Caco-2 (cell line): ENCODE results near the gene CST7. TPM values are rescaled to one million over a fixed set of nuclear protein-coding genes. Genes with fewer than 3 reads are reported as not detected.

Source experiments
- BruUV-seq: library from RNA; stranded (reverse); fragments of 400-500 nt; replicated peaks from 2 replicates; lab custom pipeline; 2021; lab: Mats Ljungman, UMichigan
- CTCF ChIA-PET: fragments of 300-600 bp; sonication (Branson Sonifier 250); formaldehyde crosslinking; loops from one replicate; lab custom pipeline; 2022; ENCODE audit warnings: antibody characterized with exemption; lab: Charles Lee
- POLR2A ChIA-PET: fragments of 300-600 bp; sonication (Branson Sonifier 250); formaldehyde crosslinking; loops from one replicate; lab custom pipeline; 2022; ENCODE audit warnings: antibody characterized with exemption; lab: Charles Lee
- DNase-seq, 2 experiments: peaks; one replicate each; pipeline versions ENCODE4 v3.0.0 to v3.0.0-alpha.2; 2020 to 2022
- H3K27me3 ChIP-seq: replicated peaks from 2 replicates; pipeline ENCODE4 v1.6.0; 2011; ENCODE audit warnings: low read length; ENCODE audit not compliant: control insufficient read depth, insufficient read depth
- H3K36me3 ChIP-seq: 2 replicates; pipeline ENCODE4 v1.5.1; 2011; ENCODE audit warnings: low read length; ENCODE audit not compliant: control insufficient read depth, insufficient read depth
- H3K4me1 ChIP-seq: fragments of 250-450 bp; sonication (Bioruptor Pico); 2 replicates; pipeline ENCODE4 v1.5.1; 2020; ENCODE audit warnings: mild to moderate bottlenecking
- H3K4me3 ChIP-seq: 2 replicates; pipeline ENCODE4 v1.5.1; 2011; ENCODE audit warnings: low read depth, mild to moderate bottlenecking, control low read depth, low read length
- H3K9me3 ChIP-seq: fragments of 250-450 bp; sonication (Bioruptor Pico); 2 replicates; pipeline ENCODE4 v1.5.1; 2020; ENCODE audit warnings: mild to moderate bottlenecking, moderate library complexity
- H3K27ac Mint-ChIP-seq: one replicate; pipeline ENCODE4 v1.8.0; 2022; ENCODE audit warnings: mixed read lengths; ENCODE audit not compliant: unreplicated experiment
- H3K27me3 Mint-ChIP-seq: one replicate; pipeline ENCODE4 v1.8.0; 2022; ENCODE audit warnings: mixed read lengths; ENCODE audit not compliant: insufficient read depth, unreplicated experiment
- H3K36me3 Mint-ChIP-seq: one replicate; pipeline ENCODE4 v1.8.0; 2022; ENCODE audit warnings: mild to moderate bottlenecking, mixed read lengths; ENCODE audit not compliant: insufficient read depth, unreplicated experiment
- H3K4me1 Mint-ChIP-seq: one replicate; pipeline ENCODE4 v1.8.0; 2022; ENCODE audit warnings: low read depth, mixed read lengths; ENCODE audit not compliant: unreplicated experiment
- H3K4me3 Mint-ChIP-seq: one replicate; pipeline ENCODE4 v1.8.0; 2022; ENCODE audit warnings: mild to moderate bottlenecking, moderate library complexity, mixed read lengths; ENCODE audit not compliant: unreplicated experiment
- H3K9me3 Mint-ChIP-seq: one replicate; pipeline ENCODE4 v1.8.0; 2022; ENCODE audit warnings: mixed read lengths; ENCODE audit not compliant: unreplicated experiment
- CTCF ChIP-seq, 2 experiments: fragments of 200-600 bp in 1 of 2; IDR thresholded peaks; 1 replicate in 1 of 2; 2 replicates in 1 of 2; pipeline versions ENCODE4 v1.5.1 to v1.8.0; 2011 to 2022; ENCODE audit warnings: antibody characterized with exemption in 1 of 2, control low read depth in 1 of 2, inconsistent platforms in 1 of 2, low read depth in 1 of 2, low read length in 1 of 2, mild to moderate bottlenecking in 1 of 2, moderate library complexity in 1 of 2; ENCODE audit not compliant: insufficient read depth in 1 of 2, severe bottlenecking in 1 of 2, unreplicated experiment in 1 of 2
- intact Hi-C: fragments of 100-400 bp; cut with micrococcal nuclease; formaldehyde crosslinking; loops from one replicate; pipeline ENCODE4 v1.10.0; 2022; ENCODE audit not compliant: unreplicated experiment
- total RNA-seq: library from RNA; stranded (reverse); gene quantifications from 2 replicates; pipeline ENCODE4 v1.2.3, GENCODE V29; 2022

The CST7 gene
- total RNA-seq, 1 experiment from 2014 or later: not detected

- Mint-ChIP-seq H3K4me1 (no peaks in the 10 kb centered on the region), H3K27me3 (peaks cover 11% of the 10 kb centered on the region), H3K36me3 (no peaks in the 10 kb centered on the region), H3K27ac (no peak overlapping the region), H3K9me3 (no peaks in the 10 kb centered on the region), H3K4me3 (no peak overlapping the region)
- ChIA-PET POLR2A (no interaction called here), CTCF (interaction anchor here (1.2 kb wide), 1 partner anchor 134 kb away, joined by 4 read pairs; no protein-coding TSS in a partner anchor)
- no TSS peak for BruUV-seq
- no peaks in the 10 kb centered on the region for H3K27me3 ChIP-seq
- H3K4me1 ChIP-seq: peaks cover 6% of the 10 kb centered on the region; the same call in 1 of the 2 replicates
- intact Hi-C loops: no loop called here
- H3K9me3 ChIP-seq: no peaks in the 10 kb centered on the region
- no peak overlapping the region for H3K4me3 ChIP-seq
- no peaks in the 10 kb centered on the region for H3K36me3 ChIP-seq
- TF ChIP-seq CTCF (IDR thresholded peaks at IDR 0.05; ENCODE audit: insufficient read depth in 1 of 2, low read depth in 1 of 2, low read length in 1 of 2, severe bottlenecking in 1 of 2, unreplicated experiment in 1 of 2): no peak
- no peak for DNase-seq
Observed at GRCh38 chr20:24914388-24915241, 34.5 kb upstream of the CST7 start.

GRCh38 chr20:24915440-24915839 lies 33.6 kb upstream of the CST7 start:
- Mint-ChIP-seq H3K27me3 (peaks cover 11% of the 10 kb centered on the region), H3K4me3 (no peak overlapping the region), H3K9me3 (no peaks in the 10 kb centered on the region), H3K36me3 (no peaks in the 10 kb centered on the region), H3K4me1 (no peaks in the 10 kb centered on the region), H3K27ac (no peak overlapping the region)
- no peak for TF ChIP-seq CTCF (IDR thresholded peaks at IDR 0.05; ENCODE audit: insufficient read depth in 1 of 2, low read depth in 1 of 2, low read length in 1 of 2, severe bottlenecking in 1 of 2, unreplicated experiment in 1 of 2)
- ChIA-PET CTCF (interaction anchor here (0.6 kb wide), 1 partner anchor 355 kb away, joined by 3 read pairs; no protein-coding TSS in a partner anchor), POLR2A (no interaction called here)
- Histone ChIP-seq H3K9me3 (no peaks in the 10 kb centered on the region), H3K4me3 (no peak overlapping the region), H3K4me1 (peaks cover 6% of the 10 kb centered on the region; the same call in 1 of the 2 replicates), H3K36me3 (no peaks in the 10 kb centered on the region), H3K27me3 (no peaks in the 10 kb centered on the region)
- BruUV-seq: no TSS peak
- intact Hi-C loops: no loop called here
- DNase-seq: no peak

GRCh38 chr20:24915892-24916291 lies 33.2 kb upstream of the CST7 start:
- Mint-ChIP-seq H3K9me3 (no peaks in the 10 kb centered on the region), H3K27ac (no peak overlapping the region), H3K4me3 (no peak overlapping the region), H3K36me3 (no peaks in the 10 kb centered on the region), H3K4me1 (no peaks in the 10 kb centered on the region), H3K27me3 (peaks cover 11% of the 10 kb centered on the region)
- Histone ChIP-seq H3K9me3 (no peaks in the 10 kb centered on the region), H3K4me1 (peaks cover 6% of the 10 kb centered on the region; the same call in 1 of the 2 replicates), H3K27me3 (no peaks in the 10 kb centered on the region), H3K4me3 (no peak overlapping the region), H3K36me3 (no peaks in the 10 kb centered on the region)
- BruUV-seq: no TSS peak
- no peak for TF ChIP-seq CTCF (IDR thresholded peaks at IDR 0.05; ENCODE audit: insufficient read depth in 1 of 2, low read depth in 1 of 2, low read length in 1 of 2, severe bottlenecking in 1 of 2, unreplicated experiment in 1 of 2)
- intact Hi-C loops: no loop called here
- ChIA-PET CTCF (interaction anchor here (0.6 kb wide), 1 partner anchor 355 kb away, joined by 3 read pairs; no protein-coding TSS in a partner anchor), POLR2A (no interaction called here)
- no peak for DNase-seq
